NCI-H2227 treated with DMSO at 0.1 percent for 48 hours (cell line): ENCODE data around the gene IRF7.

Experiments used
- DNase-seq: peaks from one replicate; lab custom pipeline; 2025; lab: John Stamatoyannopoulos, UW

Gene IRF7

GRCh38 chr11:620935-621814, 5.4 kb upstream of the IRF7 start:
- no peak for DNase-seq

GRCh38 chr11:620201-620600, 4.5 kb upstream of the IRF7 start:
- no peak for DNase-seq

GRCh38 chr11:619628-620050, 3.9 kb upstream of the IRF7 start:
- no peak for DNase-seq

- no peak for DNase-seq
These were observed 3.3 kb upstream of the IRF7 start for GRCh38 chr11:618856-619627.

DNA sequence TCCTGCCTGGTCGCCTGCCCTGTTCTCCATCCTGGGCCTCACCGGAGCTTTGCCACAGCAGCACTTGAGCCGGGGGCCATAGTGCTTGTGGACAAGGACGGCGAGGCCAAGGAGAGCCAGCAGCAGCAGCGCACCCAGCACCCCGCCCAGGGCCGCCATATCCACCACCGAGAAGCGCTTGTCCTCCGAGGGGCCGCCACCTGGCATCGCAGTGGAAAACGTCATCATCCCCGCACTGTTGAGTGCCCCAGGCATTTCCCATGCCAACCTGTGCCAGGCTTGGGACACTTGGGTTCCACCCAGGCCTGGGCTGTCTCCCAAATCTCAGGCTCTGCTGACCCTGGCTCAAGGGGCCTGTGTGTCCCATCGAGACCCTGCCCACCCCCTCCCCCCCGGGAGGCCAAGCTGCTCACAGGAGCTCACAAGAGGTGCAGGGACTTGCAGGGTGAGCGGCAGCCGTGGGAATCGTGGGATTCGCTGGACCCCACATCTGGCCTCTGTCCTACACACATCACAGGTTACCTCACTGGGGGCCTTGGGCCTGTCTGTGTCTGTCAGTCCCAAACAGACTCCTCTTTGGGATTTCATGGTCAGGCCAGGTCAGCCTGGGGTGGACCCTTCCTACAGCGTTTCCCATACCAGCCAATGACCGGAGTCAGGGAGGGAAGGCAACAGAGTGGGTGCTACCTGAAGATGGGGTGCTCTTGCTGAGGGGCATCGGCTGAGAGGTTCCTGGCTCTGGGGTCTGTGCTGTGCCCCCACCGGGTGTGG, 2.3 kb upstream of the IRF7 start:
- no peak for DNase-seq

- DNase-seq = no peak
These were observed 1.6 kb upstream of the IRF7 start for GRCh38 chr11:617199-617911.

DNA sequence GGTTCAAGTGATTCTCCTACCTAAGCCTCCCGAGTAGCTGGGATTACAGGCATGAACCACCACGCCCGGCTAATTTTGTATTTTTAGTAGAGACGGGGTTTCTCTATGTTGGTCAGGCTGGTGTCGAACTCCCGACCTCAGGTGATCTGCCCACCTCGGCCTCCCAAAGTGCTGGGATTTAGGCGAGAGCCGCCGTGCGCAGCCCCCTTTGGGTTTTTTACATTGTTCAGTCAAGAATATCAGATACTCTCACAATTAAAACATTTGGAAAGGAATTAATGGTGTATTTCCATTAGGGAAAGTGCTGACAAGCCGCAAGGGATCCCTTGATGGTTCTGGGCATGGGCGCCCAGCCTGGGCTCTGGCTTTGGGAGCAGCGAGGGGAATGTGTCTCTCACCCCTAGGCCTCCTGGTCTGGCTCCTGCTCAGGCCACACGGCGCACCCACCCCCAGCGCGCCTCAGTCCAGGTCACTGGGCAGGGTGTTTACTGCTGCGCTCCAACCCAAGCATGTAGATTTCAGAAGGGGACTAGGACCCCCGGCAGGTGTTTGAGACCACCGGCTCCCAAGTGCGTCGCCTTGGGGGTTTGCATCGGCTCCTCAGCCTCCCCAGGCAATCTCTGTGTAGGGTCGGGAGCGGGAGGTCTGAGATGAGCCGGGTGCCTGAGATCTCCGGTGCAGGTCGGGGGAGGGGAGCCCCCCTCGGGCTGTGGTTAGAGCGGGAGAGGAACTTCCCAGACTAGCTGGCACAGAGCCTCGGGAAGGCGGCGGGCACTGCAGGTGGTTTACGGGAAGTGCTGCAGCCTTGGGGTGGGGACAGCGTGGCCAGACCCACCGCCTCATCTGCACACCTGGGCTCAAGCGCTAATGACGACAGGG, 809 bp upstream of the IRF7 start:
- no peak for DNase-seq

DNA sequence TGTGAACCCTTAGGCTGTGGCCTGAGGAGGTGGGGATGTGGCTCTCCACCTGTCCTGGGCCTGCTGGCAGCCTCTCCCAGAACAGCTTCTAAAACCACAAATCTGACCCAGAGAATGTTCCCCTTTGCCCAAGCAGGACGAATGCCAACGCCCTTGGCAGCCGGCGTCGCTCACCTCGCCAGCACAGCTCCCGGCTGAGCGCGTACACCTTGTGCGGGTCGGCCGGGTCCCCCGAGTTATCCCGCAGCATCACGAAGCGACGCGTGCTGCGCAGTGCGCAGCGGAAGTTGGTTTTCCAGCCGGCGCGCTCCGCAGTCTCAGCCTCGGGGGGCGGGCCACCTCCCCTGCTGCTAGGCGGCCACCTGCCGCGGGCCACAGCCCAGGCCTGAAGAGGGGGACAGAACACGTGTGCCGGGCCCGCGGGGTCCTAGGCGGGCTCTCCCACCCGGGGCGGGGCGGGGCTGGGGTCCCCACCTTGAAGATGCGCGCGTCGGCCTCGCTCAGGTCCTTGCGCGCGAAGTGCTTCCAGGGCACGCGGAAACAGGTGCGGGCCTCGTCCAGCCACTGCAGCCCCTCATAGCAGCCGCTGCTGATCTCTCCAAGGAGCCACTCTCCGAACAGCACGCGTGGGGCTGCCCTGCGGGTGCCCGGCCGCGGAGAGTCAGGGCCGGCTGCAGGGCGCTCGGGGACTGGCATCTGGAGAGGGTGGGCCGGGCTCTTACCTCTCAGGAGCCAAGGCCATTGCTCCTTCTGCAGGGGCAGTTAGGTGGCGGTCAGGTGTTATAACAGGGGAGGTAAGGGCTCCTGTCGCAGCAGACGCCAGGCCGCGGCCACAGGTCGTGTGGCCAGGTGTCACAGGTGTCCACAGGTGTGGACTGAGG, 887 bp downstream of the IRF7 start:
- DNase-seq = no peak

GRCh38 chr11:614021-614622, 1.6 kb downstream of the IRF7 start:
- DNase-seq = no peak

GRCh38 chr11:613369-613968, 2.3 kb downstream of the IRF7 start:
- no peak for DNase-seq

GRCh38 chr11:612961-613300, 2.8 kb downstream of the IRF7 start:
- no peak for DNase-seq

DNA sequence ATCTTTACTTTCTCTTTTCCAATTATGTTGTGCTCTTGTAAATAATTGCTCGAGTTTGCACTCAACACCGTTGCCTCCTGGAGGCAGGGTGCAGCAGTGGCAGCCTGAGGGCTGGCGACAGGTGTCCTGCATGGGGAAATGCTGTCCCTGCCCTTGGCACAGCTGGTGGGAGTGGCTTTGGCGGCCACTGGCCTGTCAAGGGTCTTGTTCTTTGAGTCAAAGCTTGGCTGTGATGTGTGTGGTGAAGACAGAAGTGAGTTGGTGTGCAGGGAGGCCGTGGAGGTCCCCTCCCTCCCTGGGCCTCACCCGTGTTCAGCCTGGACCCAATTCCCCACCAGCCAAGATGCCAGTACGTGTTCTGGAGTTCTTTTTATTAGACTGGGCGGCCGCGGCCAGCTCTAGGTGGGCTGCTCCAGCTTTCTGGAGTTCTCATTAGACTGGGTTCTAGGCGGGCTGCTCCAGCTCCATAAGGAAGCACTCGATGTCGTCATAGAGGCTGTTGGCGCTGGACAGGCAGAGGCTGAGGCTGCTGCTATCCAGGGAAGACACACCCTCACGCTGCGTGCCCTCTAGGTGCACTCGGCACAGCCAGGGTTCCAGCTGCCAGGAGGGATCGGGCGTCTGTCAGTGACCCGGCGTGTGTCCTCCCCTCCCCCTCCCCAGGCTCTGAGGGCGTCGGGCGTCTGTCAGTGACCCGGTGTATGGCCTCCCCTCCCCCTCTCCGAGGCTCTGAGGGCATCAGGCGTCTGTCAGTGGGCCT, 3.4 kb downstream of the IRF7 start:
- DNase-seq = no peak

GRCh38 chr11:611001-611996, 4.5 kb downstream of the IRF7 start:
- DNase-seq = no peak

DNA sequence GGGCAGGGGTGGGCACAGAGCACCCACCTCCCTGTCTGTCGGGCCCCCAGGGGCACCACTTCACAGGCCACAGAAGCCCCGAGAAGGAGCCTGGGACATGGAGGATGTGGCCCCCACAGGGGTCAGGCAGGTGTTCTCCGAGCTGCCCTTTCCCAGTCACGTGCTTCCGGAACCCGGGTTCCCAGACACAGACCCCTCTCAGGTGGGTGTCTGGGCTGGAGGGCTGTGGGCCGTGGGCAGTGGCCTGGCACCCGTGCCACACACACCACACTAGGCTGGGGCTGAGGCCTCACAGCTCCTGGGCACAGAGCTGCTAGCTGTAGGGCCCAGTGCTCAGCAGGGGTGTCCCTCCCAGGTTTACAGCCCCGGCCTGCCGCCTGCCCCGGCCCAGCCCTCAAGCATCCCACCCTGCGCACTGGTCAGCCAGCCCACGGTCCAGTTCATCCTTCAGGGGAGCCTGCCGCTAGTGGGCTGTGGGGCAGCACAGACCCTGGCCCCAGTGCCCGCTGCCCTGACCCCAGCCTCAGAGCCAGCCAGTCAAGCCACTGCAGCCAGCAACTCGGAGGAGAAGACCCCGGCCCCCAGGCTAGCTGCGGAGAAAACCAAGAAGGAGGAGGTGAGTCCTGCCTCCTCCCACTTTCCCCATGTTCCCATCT, 5.5 kb downstream of the IRF7 start:
- no peak for DNase-seq

DNA sequence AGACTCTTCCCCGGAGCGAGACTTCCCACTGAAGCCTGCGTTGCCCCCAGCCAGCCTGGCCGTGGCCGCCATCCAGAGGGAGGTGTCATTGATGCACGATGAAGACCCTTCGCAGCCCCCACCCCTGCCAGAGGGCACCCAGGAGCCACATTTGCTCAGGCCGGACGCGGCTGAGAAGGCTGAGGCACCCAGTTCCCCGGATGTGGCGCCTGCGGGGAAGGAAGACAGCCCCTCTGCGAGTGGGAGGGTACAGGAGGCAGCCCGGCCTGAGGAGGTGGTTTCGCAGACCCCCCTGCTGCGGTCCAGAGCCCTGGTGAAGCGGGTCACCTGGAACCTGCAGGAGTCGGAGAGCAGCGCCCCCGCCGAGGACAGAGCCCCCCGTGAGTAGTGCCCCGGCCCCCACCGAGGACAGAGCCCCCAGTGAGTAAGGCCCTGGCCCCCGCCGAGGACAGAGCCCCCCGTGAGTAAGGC, 6.4 kb downstream of the IRF7 start:
- DNase-seq = no peak

GRCh38 chr11:608791-609251, 6.9 kb downstream of the IRF7 start:
- DNase-seq = no peak
